ENCODE data around the gene FUT2. TPM values are rescaled to one million over a fixed set of nuclear protein-coding genes. Genes with fewer than 3 reads are reported as not detected.

FUT2 gene
- total and polyA plus RNA-seq, 2 of the 13 experiments (the other 11 are each of a cell fraction or from before 2014, with no cell fraction given), result 0.07 TPM; not detected in 1

DNA sequence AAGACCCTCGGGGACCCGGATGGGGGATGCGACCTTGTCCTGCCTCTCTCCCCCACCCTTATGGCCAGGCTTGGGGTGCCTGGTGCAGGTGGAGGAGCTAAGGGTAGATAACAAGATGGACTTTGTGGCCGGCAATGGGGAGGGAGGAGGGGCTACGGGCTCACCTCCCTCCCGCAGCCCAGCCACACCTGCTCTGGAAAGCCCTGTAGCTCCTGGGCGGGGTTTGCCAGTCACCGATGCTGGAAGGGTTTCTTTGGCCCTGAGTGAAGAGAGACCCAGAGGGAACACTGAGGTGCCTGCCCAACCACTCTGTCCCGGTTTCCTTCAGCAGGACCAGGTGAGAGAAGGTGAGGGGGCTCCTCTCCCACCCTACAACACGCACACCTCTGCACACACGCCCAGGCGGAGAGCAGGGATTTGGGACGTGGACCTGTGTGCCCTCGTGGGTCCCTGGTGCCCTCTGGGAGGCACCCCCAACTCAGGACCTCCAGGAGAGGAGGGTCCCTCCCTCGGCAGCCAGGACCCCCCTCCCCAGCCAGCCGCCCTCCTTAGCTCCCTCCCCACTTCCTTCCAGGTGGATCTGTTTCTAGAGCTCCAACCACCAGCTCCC, at the start of gene FUT2 (continued):
- TF ChIP-seq ARID4A (CRISPR knock-in tag; IDR thresholded peaks at IDR 0.05; ENCODE audit: borderline replicate concordance) (no peak), ZKSCAN8 (CRISPR knock-in tag; IDR thresholded peaks at IDR 0.05; ENCODE audit: borderline replicate concordance) (no peak), NKX3-1 (CRISPR knock-in tag; IDR thresholded peaks at IDR 0.05) (no peak), ZFP36L2 (CRISPR knock-in tag; IDR thresholded peaks at IDR 0.05) (no peak), ZNF746 (CRISPR knock-in tag; IDR thresholded peaks at IDR 0.05) (no peak), ZIK1 (CRISPR knock-in tag; IDR thresholded peaks at IDR 0.05; ENCODE audit: borderline replicate concordance, low read depth) (no peak), NFIC (IDR thresholded peaks at IDR 0.05; ENCODE audit: low read length) (no peak), ZNF713 (CRISPR knock-in tag; IDR thresholded peaks at IDR 0.05) (no peak), ZNF143 (CRISPR knock-in tag; IDR thresholded peaks at IDR 0.05) (no peak), ZNF10 (CRISPR knock-in tag; IDR thresholded peaks at IDR 0.05; ENCODE audit: borderline replicate concordance, low read depth) (no peak), HMG20B (CRISPR knock-in tag; conservative IDR thresholded peaks at IDR 0.05) (no peak), ZNF878 (CRISPR knock-in tag; IDR thresholded peaks at IDR 0.05) (no peak), IRF9 (CRISPR knock-in tag; IDR thresholded peaks at IDR 0.05; ENCODE audit: borderline replicate concordance) (no peak), ZSCAN5A (CRISPR knock-in tag; IDR thresholded peaks at IDR 0.05; ENCODE audit: borderline replicate concordance) (no peak)
